Measurements from ENCODE around the gene UXS1. TPM values are rescaled to one million over a fixed set of nuclear protein-coding genes. Genes with fewer than 3 reads are reported as not detected.

UXS1 gene
- polyA plus RNA-seq, 3 donors = 23.4 to 33.8 (median 29.3) TPM

DNA sequence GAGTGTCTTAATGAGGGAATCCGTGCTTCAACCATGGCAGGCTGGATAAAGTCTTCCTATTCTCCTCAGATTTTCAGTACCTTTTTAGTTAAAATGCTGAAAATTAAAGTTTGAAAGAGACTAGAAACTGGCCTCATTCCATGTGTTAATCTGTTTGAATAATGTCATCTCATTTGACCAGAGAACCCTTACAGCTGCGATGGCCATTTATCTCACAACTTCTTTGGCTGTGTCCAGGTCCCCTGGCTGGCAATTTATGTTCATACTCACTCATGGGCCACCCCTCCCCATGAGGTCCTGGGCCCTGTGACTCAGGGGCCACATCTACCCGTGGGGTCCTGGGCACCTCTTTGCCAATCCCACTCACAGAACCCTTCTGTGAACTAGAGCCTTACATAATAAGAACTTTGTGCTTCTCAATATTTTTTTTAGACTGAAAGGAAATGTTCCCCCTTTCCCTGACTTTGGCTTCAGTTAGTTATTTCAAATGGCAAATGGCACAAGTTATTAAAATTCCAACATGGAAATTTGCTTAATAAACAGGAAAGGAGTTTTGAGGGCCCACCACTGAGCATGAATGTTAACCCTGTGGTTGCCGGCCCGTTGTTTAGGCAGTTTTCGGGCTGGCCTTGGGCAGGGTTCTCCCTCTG is 134.6 kb downstream of the UXS1 start:
- Mint-ChIP-seq H3K27ac (no peak overlapping the region), H3K4me3 (no peak overlapping the region), H3K4me1 (no peaks in the 10 kb centered on the region), H3K9me3 (peaks cover 0 to 5% (median 0%) of the 10 kb centered on the region in 7 donors), H3K27me3 (ENCODE audit: low read depth in 3 of 3) (peaks cover 7 to 11% (median 11%) of the 10 kb centered on the region in 3 donors), H3K36me3 (no peaks in the 10 kb centered on the region)
- Histone ChIP-seq H3K4me3 (replicated peaks in 1 of 3; ENCODE audit: low read depth in 2 of 3, low read length in 3 of 3) (no peak overlapping the region), H3K4me2 (replicated peaks; ENCODE audit: extremely low read depth, low read length, poor library complexity, severe bottlenecking) (no peak overlapping the region), H3K27me3 (ENCODE audit: control insufficient read depth in 2 of 2, insufficient read depth in 2 of 2, low read length in 2 of 2) (peaks cover 5 to 6% of the 10 kb centered on the region in 2 donors), H3K36me3 (replicated peaks in 1 of 2; ENCODE audit: control insufficient read depth in 1 of 2, insufficient read depth in 2 of 2, low read length in 2 of 2) (no peaks in the 10 kb centered on the region), H3K4me1 (ENCODE audit: control insufficient read depth in 1 of 2, insufficient read depth in 2 of 2, low read length in 2 of 2) (no peaks in the 10 kb centered on the region), H3K9ac (ENCODE audit: insufficient read depth, low read length, poor library complexity, severe bottlenecking) (no peak overlapping the region), H3K27ac (ENCODE audit: low read depth in 1 of 2, low read length in 2 of 2) (no peak overlapping the region), H3K79me2 (ENCODE audit: insufficient read depth, low read length) (no peaks in the 10 kb centered on the region), H4K20me1 (ENCODE audit: insufficient read depth, low read length) (no peaks in the 10 kb centered on the region), H2AFZ (ENCODE audit: insufficient read depth, low read depth, low read length, poor library complexity, severe bottlenecking) (no peak overlapping the region), H3K9me3 (replicated peaks in 1 of 2; ENCODE audit: control insufficient read depth in 1 of 2, insufficient read depth in 1 of 2, low read length in 2 of 2) (no peaks in the 10 kb centered on the region)
- DNase-seq = no peak
- TF ChIP-seq, protein P1, sequence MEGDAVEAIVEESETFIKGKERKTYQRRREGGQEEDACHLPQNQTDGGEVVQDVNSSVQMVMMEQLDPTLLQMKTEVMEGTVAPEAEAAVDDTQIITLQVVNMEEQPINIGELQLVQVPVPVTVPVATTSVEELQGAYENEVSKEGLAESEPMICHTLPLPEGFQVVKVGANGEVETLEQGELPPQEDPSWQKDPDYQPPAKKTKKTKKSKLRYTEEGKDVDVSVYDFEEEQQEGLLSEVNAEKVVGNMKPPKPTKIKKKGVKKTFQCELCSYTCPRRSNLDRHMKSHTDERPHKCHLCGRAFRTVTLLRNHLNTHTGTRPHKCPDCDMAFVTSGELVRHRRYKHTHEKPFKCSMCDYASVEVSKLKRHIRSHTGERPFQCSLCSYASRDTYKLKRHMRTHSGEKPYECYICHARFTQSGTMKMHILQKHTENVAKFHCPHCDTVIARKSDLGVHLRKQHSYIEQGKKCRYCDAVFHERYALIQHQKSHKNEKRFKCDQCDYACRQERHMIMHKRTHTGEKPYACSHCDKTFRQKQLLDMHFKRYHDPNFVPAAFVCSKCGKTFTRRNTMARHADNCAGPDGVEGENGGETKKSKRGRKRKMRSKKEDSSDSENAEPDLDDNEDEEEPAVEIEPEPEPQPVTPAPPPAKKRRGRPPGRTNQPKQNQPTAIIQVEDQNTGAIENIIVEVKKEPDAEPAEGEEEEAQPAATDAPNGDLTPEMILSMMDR (IDR thresholded peaks at IDR 0.05) = no peak
- 83% methylated on average over 1 of the region's 6 CpGs for WGBS (ENCODE audit: insufficient coverage)
- intact Hi-C loops (cut with micrococcal nuclease) = no loop called here

DNA sequence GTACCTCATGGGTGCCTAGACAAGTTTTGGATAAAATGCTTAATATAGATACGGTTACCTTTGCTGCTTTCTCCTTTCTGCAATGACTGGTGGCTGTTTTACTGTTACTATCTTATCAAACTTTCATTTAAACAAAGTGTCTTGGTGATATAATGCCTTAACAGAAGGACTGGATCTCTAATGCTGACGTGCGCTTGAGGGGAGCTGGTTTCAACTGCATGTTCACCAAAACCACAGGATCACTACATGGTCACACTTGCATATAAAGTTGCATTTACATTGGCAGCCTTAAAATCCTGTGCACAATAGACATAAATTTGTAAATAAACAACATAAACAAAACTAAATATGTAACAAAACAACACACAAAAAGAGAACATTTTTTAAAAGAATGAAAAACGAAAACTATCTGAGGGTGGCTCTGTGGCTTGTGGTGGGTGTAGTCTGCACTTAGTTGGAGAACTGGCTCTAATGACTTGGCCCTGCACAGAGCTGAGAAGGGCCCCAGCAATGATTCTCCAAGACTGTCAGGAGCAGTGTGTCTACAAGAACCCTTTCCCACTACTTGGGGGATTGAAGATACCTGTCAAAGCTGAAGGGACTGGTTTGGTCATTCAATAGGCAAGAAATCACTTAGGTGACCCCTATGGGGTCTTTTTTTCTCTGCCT is 135.5 kb downstream of the UXS1 start:
- WGBS (ENCODE audit: insufficient coverage) = no CpG with 5 or more reads among the region's 4 CpGs
- intact Hi-C loops (cut with micrococcal nuclease) = no loop called here
- no peaks in the 10 kb centered on the region for H3K4me1 Mint-ChIP-seq

More for the DNA sequence above, 135.5 kb downstream of the UXS1 start:
- no peak for DNase-seq
- TF ChIP-seq, protein P1 (IDR thresholded peaks at IDR 0.05) = no peak
- H3K36me3 ChIP-seq (replicated peaks in 1 of 2; ENCODE audit: control insufficient read depth in 1 of 2, insufficient read depth in 2 of 2, low read length in 2 of 2) = no peaks in the 10 kb centered on the region
- no peaks in the 10 kb centered on the region for H3K9me3 ChIP-seq (replicated peaks in 1 of 2; ENCODE audit: control insufficient read depth in 1 of 2, insufficient read depth in 1 of 2, low read length in 2 of 2)
- H3K4me1 ChIP-seq (ENCODE audit: control insufficient read depth in 1 of 2, insufficient read depth in 2 of 2, low read length in 2 of 2) = no peaks in the 10 kb centered on the region
- no peaks in the 10 kb centered on the region for H3K79me2 ChIP-seq (ENCODE audit: insufficient read depth, low read length)
- no peaks in the 10 kb centered on the region for H4K20me1 ChIP-seq (ENCODE audit: insufficient read depth, low read length)
- H3K4me2 ChIP-seq (replicated peaks; ENCODE audit: extremely low read depth, low read length, poor library complexity, severe bottlenecking) = no peak overlapping the region
- Mint-ChIP-seq H3K9me3 (peaks cover 0 to 2% (median 0%) of the 10 kb centered on the region in 7 donors), H3K36me3 (no peaks in the 10 kb centered on the region), H3K27ac (no peak overlapping the region), H3K27me3 (ENCODE audit: low read depth in 3 of 3) (peaks cover 2 to 4% (median 3%) of the 10 kb centered on the region in 3 donors), H3K4me3 (no peak overlapping the region)
- H3K27me3 ChIP-seq (ENCODE audit: control insufficient read depth in 2 of 2, insufficient read depth in 2 of 2, low read length in 2 of 2) = no peaks in the 10 kb centered on the region
- no peak overlapping the region for H3K4me3 ChIP-seq (replicated peaks in 1 of 3; ENCODE audit: low read depth in 2 of 3, low read length in 3 of 3)
- H2AFZ ChIP-seq (ENCODE audit: insufficient read depth, low read depth, low read length, poor library complexity, severe bottlenecking) = no peak overlapping the region
- H3K9ac ChIP-seq (ENCODE audit: insufficient read depth, low read length, poor library complexity, severe bottlenecking) = no peak overlapping the region
- no peak overlapping the region for H3K27ac ChIP-seq (ENCODE audit: low read depth in 1 of 2, low read length in 2 of 2)

Measured in CD14-positive monocyte (primary cell).